PC-9 (cell line): ENCODE measurements around the gene LSMEM2. TPM values are rescaled to one million over a fixed set of nuclear protein-coding genes. Genes with fewer than 3 reads are reported as not detected.

Experiments used
- BruUV-seq: library from RNA; stranded (reverse); fragments of 400-500 nt; replicated peaks from 2 replicates; lab custom pipeline; 2021; lab: Mats Ljungman, UMichigan
- CTCF ChIA-PET: fragments of 300-600 bp; sonication (Branson Sonifier 250); formaldehyde crosslinking; loops from one replicate; lab custom pipeline; 2022; ENCODE audit warnings: antibody characterized with exemption; lab: Charles Lee
- POLR2A ChIA-PET: fragments of 300-600 bp; sonication (Branson Sonifier 250); formaldehyde crosslinking; loops from one replicate; lab custom pipeline; 2022; ENCODE audit warnings: antibody characterized with exemption; ENCODE audit not compliant: unreplicated experiment; lab: Charles Lee
- DNase-seq, 2 experiments: peaks; one replicate each; pipeline versions ENCODE4 v3.0.0 to v3.0.0-alpha.2; 2015 to 2022; ENCODE audit warnings: mixed read lengths in 1 of 2
- H2AFZ ChIP-seq: fragments of 200-600 bp; sonication (generic); 2 replicates; pipeline ENCODE4 v1.8.1; 2017; ENCODE audit warnings: antibody characterized with exemption
- H3F3A ChIP-seq: fragments of 200-600 bp; sonication (generic); 2 replicates; pipeline ENCODE4 v1.8.1; 2017; ENCODE audit warnings: antibody characterized with exemption, mild to moderate bottlenecking, low read depth; ENCODE audit not compliant: insufficient read depth
- H3K27ac ChIP-seq: fragments of 200-600 bp; sonication (generic); 2 replicates; pipeline ENCODE4 v1.6.1; 2016; ENCODE audit warnings: mixed run types
- H3K27me3 ChIP-seq: fragments of 200-600 bp; sonication (generic); 2 replicates; pipeline ENCODE4 v1.6.1; 2016; ENCODE audit warnings: low read depth, mixed run types; ENCODE audit not compliant: insufficient read depth
- H3K36me3 ChIP-seq: fragments of 200-600 bp; sonication (generic); 2 replicates; pipeline ENCODE4 v1.6.1; 2016; ENCODE audit warnings: low read depth, mixed run types
- H3K4me1 ChIP-seq: fragments of 200-600 bp; sonication (generic); replicated peaks from 2 replicates; pipeline ENCODE4 v1.6.1; 2016; ENCODE audit warnings: mixed run types; ENCODE audit not compliant: insufficient read depth
- H3K4me2 ChIP-seq: fragments of 200-600 bp; sonication (generic); 2 replicates; pipeline ENCODE4 v1.6.1; 2017; ENCODE audit warnings: mixed run types
- H3K4me3 ChIP-seq: fragments of 200-600 bp; sonication (generic); 2 replicates; pipeline ENCODE4 v1.6.1; 2016; ENCODE audit warnings: mixed run types
- H3K79me2 ChIP-seq: fragments of 200-600 bp; sonication (generic); 2 replicates; pipeline ENCODE4 v1.6.1; 2017; ENCODE audit warnings: low read depth, mixed run types
- H3K9me2 ChIP-seq: fragments of 200-600 bp; sonication (generic); 2 replicates; pipeline ENCODE4 v1.8.1; 2017; ENCODE audit warnings: mild to moderate bottlenecking; ENCODE audit not compliant: insufficient read depth
- H3K9me3 ChIP-seq: fragments of 200-600 bp; sonication (generic); 2 replicates; pipeline ENCODE4 v1.8.1; 2016; ENCODE audit warnings: low read depth; ENCODE audit not compliant: insufficient read depth
- H4K20me1 ChIP-seq: fragments of 200-600 bp; sonication (generic); 2 replicates; pipeline ENCODE4 v1.8.1; 2017; ENCODE audit not compliant: insufficient read depth
- EZH2 ChIP-seq: fragments of 200-600 bp; sonication (generic); IDR thresholded peaks from 2 replicates; pipeline ENCODE4 v1.8.0; 2017; ENCODE audit warnings: antibody characterized with exemption, low read depth
- intact Hi-C: fragments of 100-400 bp; cut with micrococcal nuclease; formaldehyde crosslinking; loops from one replicate; pipeline ENCODE4 v1.10.0; 2022; ENCODE audit not compliant: unreplicated experiment
- total RNA-seq: library from RNA; stranded (reverse); gene quantifications from 2 replicates; pipeline ENCODE4 v1.2.3, GENCODE V29; 2021
- TF ChIP-seq, protein P1 (sequence below): fragments of 200-600 bp; sonication (generic); conservative IDR thresholded peaks from 2 replicates; pipeline ENCODE4 v1.6.1; 2017; ENCODE audit warnings: mixed run types, antibody characterized with exemption, mild to moderate bottlenecking, moderate library complexity

Gene LSMEM2
- total RNA-seq, 1 experiment from 2014 or later: 0.55 TPM

DNA sequence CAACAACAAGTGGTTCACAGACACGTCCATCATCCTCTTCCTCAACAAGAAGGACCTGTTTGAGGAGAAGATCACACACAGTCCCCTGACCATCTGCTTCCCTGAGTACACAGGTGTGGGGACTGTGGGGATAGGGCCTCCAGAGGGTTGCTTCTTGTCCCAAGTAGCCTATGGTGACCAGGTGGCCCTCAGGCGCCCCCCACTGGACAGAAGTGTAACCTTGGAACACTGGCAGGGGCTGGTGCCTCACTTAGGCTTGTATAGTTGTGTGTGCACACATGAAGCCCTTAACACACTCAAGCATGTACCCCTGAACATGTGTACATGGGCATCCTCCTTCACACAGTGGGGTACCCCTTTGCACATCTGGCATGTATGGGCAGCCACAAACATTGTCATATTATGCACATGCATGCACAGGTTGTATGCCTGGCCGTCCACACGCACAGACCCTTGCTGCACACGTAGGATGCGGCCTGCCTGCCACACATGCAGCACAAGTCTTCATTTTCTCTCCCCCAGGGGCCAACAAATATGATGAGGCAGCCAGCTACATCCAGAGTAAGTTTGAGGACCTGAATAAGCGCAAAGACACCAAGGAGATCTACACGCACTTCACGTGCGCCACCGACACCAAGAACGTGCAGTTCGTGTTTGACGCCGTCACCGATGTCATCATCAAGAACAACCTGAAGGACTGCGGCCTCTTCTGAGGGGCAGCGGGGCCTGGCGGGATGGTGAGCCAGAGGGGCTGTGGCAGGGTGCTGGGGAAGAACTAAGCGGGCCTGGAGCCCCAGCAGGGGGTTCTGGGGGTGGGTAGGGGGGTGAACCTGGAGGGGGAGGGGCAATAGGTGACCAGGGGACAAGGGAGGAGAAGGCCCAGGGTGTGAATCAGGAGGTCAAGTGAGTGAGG is 21.7 kb upstream of the LSMEM2 start:
- Histone ChIP-seq H3K9me2 (no peaks in the 10 kb centered on the region), H4K20me1 (no peaks in the 10 kb centered on the region), H3K9me3 (no peaks in the 10 kb centered on the region), H3F3A (0 out of 2 replicates have a peak, but pooled peaks cover 4% of the 10 kb centered on the region), H3K36me3 (no peaks in the 10 kb centered on the region), H3K27me3 (no peaks in the 10 kb centered on the region), H3K27ac (no peak overlapping the region), H3K79me2 (no peaks in the 10 kb centered on the region), H2AFZ (no peak overlapping the region), H3K4me3 (no peak overlapping the region), H3K4me1 (no peaks in the 10 kb centered on the region; the same call in 1 of the 2 replicates), H3K4me2 (no peak overlapping the region)
- no peak for DNase-seq
- TF ChIP-seq EZH2: no peak
- TF ChIP-seq, protein P1, sequence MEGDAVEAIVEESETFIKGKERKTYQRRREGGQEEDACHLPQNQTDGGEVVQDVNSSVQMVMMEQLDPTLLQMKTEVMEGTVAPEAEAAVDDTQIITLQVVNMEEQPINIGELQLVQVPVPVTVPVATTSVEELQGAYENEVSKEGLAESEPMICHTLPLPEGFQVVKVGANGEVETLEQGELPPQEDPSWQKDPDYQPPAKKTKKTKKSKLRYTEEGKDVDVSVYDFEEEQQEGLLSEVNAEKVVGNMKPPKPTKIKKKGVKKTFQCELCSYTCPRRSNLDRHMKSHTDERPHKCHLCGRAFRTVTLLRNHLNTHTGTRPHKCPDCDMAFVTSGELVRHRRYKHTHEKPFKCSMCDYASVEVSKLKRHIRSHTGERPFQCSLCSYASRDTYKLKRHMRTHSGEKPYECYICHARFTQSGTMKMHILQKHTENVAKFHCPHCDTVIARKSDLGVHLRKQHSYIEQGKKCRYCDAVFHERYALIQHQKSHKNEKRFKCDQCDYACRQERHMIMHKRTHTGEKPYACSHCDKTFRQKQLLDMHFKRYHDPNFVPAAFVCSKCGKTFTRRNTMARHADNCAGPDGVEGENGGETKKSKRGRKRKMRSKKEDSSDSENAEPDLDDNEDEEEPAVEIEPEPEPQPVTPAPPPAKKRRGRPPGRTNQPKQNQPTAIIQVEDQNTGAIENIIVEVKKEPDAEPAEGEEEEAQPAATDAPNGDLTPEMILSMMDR: peak; percentile 62; the same call in 1 of the 2 replicates
- CTCF ChIA-PET: interaction anchor here (1.3 kb wide), 1 partner anchor 11 kb away, joined by 5 read pairs; no protein-coding TSS in a partner anchor
- POLR2A ChIA-PET: no interaction called here
- BruUV-seq: no TSS peak
- intact Hi-C loops: loop anchor here (1.0 kb wide), 1 partner anchor 30 kb away; no protein-coding TSS in a partner anchor

- H3K27ac ChIP-seq: no peak overlapping the region
These were observed 20.7 kb upstream of the LSMEM2 start for GRCh38 chr3:50258029-50258680.

GRCh38 chr3:50258979-50259378 is 19.9 kb upstream of the LSMEM2 start:
- BruUV-seq: no TSS peak
- POLR2A ChIA-PET: no interaction called here
- no peak for TF ChIP-seq EZH2
- Histone ChIP-seq H4K20me1 (no peaks in the 10 kb centered on the region), H3K36me3 (no peaks in the 10 kb centered on the region), H3K9me3 (no peaks in the 10 kb centered on the region), H3F3A (peaks cover 6% of the 10 kb centered on the region; the same call in 1 of the 2 replicates), H3K9me2 (no peaks in the 10 kb centered on the region), H3K4me2 (no peak overlapping the region), H3K4me1 (peaks cover 6% of the 10 kb centered on the region), H3K79me2 (no peaks in the 10 kb centered on the region), H2AFZ (no peak overlapping the region), H3K27ac (no peak overlapping the region), H3K4me3 (no peak overlapping the region), H3K27me3 (no peaks in the 10 kb centered on the region)
- DNase-seq: no peak
- intact Hi-C loops: no loop called here
- CTCF ChIA-PET: interaction anchor here (0.6 to 1.0 kb wide), 3 partner anchors 10 to 31 kb away, joined by 3 to 9 read pairs (median 7); no protein-coding TSS in a partner anchor

More at GRCh38 chr3:50258029-50258680, 20.7 kb upstream of the LSMEM2 start:
- H4K20me1 ChIP-seq: no peaks in the 10 kb centered on the region
- DNase-seq: no peak
- no peak overlapping the region for H3K4me3 ChIP-seq
- H3K9me3 ChIP-seq: no peaks in the 10 kb centered on the region
- H3K27me3 ChIP-seq: no peaks in the 10 kb centered on the region
- intact Hi-C loops: no loop called here
- no peak overlapping the region for H2AFZ ChIP-seq
- no peak overlapping the region for H3K4me2 ChIP-seq
- 0 out of 2 replicates have a peak, but pooled peaks cover 4% of the 10 kb centered on the region for H3F3A ChIP-seq
- no peaks in the 10 kb centered on the region; the same call in 1 of the 2 replicates for H3K4me1 ChIP-seq
- CTCF ChIA-PET: interaction anchor here (0.6 to 1.0 kb wide), 4 partner anchors 10 to 1411 kb away, joined by 3 to 9 read pairs (median 5); no protein-coding TSS in a partner anchor
- no peaks in the 10 kb centered on the region for H3K9me2 ChIP-seq
- POLR2A ChIA-PET: no interaction called here
- H3K79me2 ChIP-seq: no peaks in the 10 kb centered on the region
- no TSS peak for BruUV-seq
- no peaks in the 10 kb centered on the region for H3K36me3 ChIP-seq
- TF ChIP-seq, protein P1: no peak
- TF ChIP-seq EZH2: no peak
